HEK293T (cell line): ENCODE results near the gene POLR2A.

Experiments used
- CTCF ChIA-PET: fragments of 350-600 bp; formaldehyde crosslinking; extraction: SDS; loops from one replicate; lab custom pipeline; 2021; ENCODE audit warnings: antibody characterized with exemption, inconsistent platforms; lab: Yijun Ruan, JAX
- POLR2A ChIA-PET: fragments of 350-600 bp; formaldehyde crosslinking; extraction: SDS; loops from one replicate; lab custom pipeline; 2020; ENCODE audit warnings: antibody characterized with exemption, inconsistent platforms; lab: Yijun Ruan, JAX
- DNase-seq: peaks from one replicate; pipeline ENCODE4 v3.0.0; 2012; ENCODE audit warnings: mixed read lengths; ENCODE audit errors: extremely low spot score
- ARNT ChIP-seq: fragments of 450-650 bp; IDR thresholded peaks from 2 replicates; pipeline ENCODE4 v1.6.1; 2017; ENCODE audit warnings: mild to moderate bottlenecking
- BHLHE40 ChIP-seq: fragments of 450-650 bp; IDR thresholded peaks from 2 replicates; pipeline ENCODE4 v1.6.1; 2016; ENCODE audit warnings: mild to moderate bottlenecking, moderate library complexity, borderline replicate concordance
- CTBP1 ChIP-seq: fragments of 450-650 bp; IDR thresholded peaks from 2 replicates; pipeline ENCODE4 v1.6.1; 2016; ENCODE audit warnings: borderline replicate concordance
- ELF4 ChIP-seq: fragments of 450-650 bp; IDR thresholded peaks from 2 replicates; pipeline ENCODE4 v1.6.1; 2017; ENCODE audit warnings: antibody characterized with exemption
- FOXA1 ChIP-seq: fragments of 450-650 bp; IDR thresholded peaks from 2 replicates; pipeline ENCODE4 v1.6.1; 2016; ENCODE audit warnings: mild to moderate bottlenecking
- FOXK2 ChIP-seq: fragments of 450-650 bp; IDR thresholded peaks from 2 replicates; pipeline ENCODE4 v1.6.1; 2016; ENCODE audit warnings: mild to moderate bottlenecking
- FOXM1 ChIP-seq: fragments of 450-650 bp; IDR thresholded peaks from 2 replicates; pipeline ENCODE4 v1.6.1; 2017; ENCODE audit warnings: mild to moderate bottlenecking, borderline replicate concordance
- HDGF ChIP-seq: fragments of 450-650 bp; IDR thresholded peaks from 2 replicates; pipeline ENCODE4 v1.6.1; 2017; ENCODE audit warnings: antibody characterized with exemption, borderline replicate concordance
- L3MBTL2 ChIP-seq: fragments of 450-650 bp; conservative IDR thresholded peaks from 2 replicates; pipeline ENCODE4 v1.6.1; 2016; ENCODE audit warnings: mild to moderate bottlenecking
- LEF1 ChIP-seq: fragments of 450-650 bp; IDR thresholded peaks from 2 replicates; pipeline ENCODE4 v1.6.1; 2017; ENCODE audit warnings: mild to moderate bottlenecking, borderline replicate concordance
- NFRKB ChIP-seq: fragments of 450-650 bp; IDR thresholded peaks from 2 replicates; pipeline ENCODE4 v1.6.1; 2016; ENCODE audit warnings: mild to moderate bottlenecking, moderate library complexity
- SP1 ChIP-seq: fragments of 450-650 bp; IDR thresholded peaks from 2 replicates; pipeline ENCODE4 v1.6.1; 2017
- SUZ12 ChIP-seq: fragments of 450-650 bp; IDR thresholded peaks from 2 replicates; pipeline ENCODE4 v1.6.1; 2016; ENCODE audit warnings: mild to moderate bottlenecking
- TARDBP ChIP-seq: fragments of 450-650 bp; IDR thresholded peaks from 2 replicates; pipeline ENCODE4 v1.6.1; 2016
- ZNF384 ChIP-seq: fragments of 450-650 bp; IDR thresholded peaks from 2 replicates; pipeline ENCODE4 v1.6.1; 2016
- TF ChIP-seq, protein P1 (sequence below): fragments of 450-650 bp; IDR thresholded peaks from 2 replicates; pipeline ENCODE4 v1.6.1; 2016

POLR2A gene

DNA sequence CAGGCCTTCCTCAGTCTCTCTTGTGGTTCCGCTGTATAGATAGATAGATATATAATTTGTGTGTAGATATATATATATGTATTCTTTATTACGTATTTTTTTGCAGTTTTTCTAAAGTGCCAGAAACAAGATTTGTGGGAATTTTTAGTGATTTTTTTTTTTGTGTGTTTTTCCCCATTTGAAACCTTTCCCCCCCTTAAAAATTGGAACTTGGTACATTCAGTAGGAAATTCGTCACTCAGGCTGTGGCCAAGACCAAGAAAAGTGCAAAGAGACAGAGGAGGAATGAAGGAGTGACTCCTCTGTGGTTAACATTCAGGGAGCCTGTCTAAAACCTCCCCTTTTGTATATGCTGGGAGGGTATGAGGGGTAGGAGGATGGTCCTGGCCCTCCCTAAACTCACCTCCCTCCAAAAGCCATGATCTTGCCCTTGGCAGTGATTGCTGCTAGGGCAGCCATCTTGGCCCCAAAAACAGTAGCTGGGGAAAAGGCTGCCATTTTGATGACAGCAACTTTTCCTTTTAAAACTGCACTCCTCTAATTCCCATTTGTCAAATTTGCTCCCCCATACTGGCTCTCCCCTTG lies 24.1 kb upstream of the POLR2A start:
- CTCF ChIA-PET = no interaction called here
- DNase-seq = no peak
- no peak for TF ChIP-seq HDGF
- POLR2A ChIA-PET = interaction anchor here (1.2 kb wide), 1 partner anchor 17 kb away, joined by 3 read pairs; no protein-coding TSS in a partner anchor

DNA sequence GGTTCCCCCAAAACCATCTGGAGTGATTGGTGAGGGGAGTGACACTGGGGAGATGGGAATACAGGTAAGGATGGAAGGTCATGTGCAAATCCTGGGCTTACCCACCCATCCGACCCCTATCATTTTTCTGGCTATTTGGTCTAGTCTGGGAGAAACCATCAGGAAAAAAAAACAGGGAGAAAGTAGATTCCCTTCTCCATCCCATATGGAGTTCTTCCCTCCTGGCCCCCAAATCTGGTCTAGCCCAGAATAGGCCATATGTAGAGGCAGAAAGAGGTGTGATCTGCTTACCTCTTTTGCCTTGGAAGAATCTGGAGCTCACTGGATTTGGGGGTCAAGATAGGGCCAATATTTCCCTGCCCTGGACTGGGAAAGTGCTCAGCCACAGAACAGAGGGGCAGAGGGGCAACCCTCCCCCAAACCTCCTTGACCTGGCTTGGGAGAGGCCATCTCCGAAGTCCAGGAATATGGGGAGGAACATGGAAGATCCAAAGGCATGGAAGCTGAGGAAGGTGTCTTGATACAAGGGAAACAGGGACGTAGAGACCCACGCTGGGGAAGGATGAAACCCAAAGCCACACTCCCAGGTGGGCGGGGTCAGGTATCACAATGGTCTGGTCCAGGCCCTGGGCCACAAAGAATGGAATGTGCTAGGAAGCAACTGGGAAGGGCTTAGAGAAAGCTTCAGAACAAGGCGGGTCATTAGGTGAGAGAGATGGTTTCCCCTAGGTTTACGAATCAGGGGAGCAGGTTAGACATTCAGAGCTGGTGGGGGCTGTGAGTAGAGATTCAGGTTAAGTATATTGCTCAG lies 23.1 kb upstream of the POLR2A start:
- ChIA-PET POLR2A (interaction anchor here (1.2 to 2.1 kb wide), 2 partner anchors 16 to 20 kb away, joined by 3 to 5 read pairs; no protein-coding TSS in a partner anchor), CTCF (no interaction called here)
- no peak for DNase-seq
- TF ChIP-seq L3MBTL2 (no peak), FOXM1 (no peak), NFRKB (no peak), FOXA1 (no peak), FOXK2 (no peak), BHLHE40 (no peak), ARNT (no peak), LEF1 (no peak), CTBP1 (no peak), TARDBP (no peak), HDGF (no peak), ZNF384 (no peak), SP1 (no peak)
- TF ChIP-seq, protein P1, sequence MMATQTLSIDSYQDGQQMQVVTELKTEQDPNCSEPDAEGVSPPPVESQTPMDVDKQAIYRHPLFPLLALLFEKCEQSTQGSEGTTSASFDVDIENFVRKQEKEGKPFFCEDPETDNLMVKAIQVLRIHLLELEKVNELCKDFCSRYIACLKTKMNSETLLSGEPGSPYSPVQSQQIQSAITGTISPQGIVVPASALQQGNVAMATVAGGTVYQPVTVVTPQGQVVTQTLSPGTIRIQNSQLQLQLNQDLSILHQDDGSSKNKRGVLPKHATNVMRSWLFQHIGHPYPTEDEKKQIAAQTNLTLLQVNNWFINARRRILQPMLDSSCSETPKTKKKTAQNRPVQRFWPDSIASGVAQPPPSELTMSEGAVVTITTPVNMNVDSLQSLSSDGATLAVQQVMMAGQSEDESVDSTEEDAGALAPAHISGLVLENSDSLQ = no peak

DNA sequence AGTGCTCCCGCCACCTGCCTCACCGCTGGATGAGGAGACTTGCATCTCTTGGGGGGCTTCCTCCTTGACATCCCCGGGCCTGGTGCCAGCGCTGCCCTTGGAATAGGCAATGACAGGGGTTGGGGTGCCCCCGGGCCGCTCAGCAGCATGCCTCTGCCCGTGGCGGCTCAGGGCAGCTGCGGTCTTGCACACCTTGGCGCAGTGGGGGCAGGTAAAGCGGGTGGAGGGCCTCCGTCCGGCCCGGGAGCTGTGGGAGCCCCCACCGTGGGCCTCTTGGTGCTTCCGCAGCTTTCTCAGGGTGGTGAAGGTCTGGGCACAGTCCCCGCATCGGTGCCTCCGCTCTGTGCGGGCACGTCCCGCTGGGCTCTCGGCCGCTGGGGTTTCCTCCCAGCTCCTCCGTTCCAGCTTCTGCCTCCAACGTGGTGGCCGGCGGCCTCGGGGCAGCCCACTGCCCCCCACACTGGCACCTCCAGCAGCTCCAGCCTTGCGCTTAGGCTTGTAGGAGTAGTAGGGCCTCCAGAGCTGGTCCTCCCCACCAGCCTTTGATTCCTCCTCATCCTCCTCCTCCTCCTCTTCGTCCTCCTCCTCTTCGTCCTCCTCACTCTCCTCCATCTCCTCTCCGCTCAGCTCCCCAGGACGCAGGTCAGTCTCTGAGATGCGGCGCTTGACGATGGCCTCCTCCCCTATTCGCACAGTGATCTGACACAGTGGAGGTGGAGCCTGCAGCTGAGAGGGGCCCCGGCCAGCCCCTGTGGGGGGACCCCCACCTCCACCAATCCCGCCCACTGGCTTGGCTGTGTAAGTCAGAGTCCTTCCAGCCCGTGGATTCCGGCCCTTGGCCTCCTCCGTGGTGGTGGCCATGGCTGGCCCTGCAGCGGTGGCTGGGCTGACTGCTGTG lies 21.4 kb upstream of the POLR2A start:
- CTCF ChIA-PET = no interaction called here
- no peak for DNase-seq
- POLR2A ChIA-PET = interaction anchor here (2.1 kb wide), 1 partner anchor 17 kb away, joined by 5 read pairs; no protein-coding TSS in a partner anchor
- no peak for TF ChIP-seq L3MBTL2
- TF ChIP-seq HDGF = no peak
- no peak for TF ChIP-seq TARDBP
- TF ChIP-seq SUZ12 = no peak
- TF ChIP-seq, protein P1 = no peak
- TF ChIP-seq ZNF384 = no peak
- TF ChIP-seq FOXA1 = no peak
- no peak for TF ChIP-seq CTBP1
- no peak for TF ChIP-seq ARNT
- no peak for TF ChIP-seq ELF4
- no peak for TF ChIP-seq BHLHE40
- no peak for TF ChIP-seq LEF1
- TF ChIP-seq SP1 = no peak
- TF ChIP-seq FOXK2 = no peak
- TF ChIP-seq NFRKB = no peak
- TF ChIP-seq FOXM1 = no peak

DNA sequence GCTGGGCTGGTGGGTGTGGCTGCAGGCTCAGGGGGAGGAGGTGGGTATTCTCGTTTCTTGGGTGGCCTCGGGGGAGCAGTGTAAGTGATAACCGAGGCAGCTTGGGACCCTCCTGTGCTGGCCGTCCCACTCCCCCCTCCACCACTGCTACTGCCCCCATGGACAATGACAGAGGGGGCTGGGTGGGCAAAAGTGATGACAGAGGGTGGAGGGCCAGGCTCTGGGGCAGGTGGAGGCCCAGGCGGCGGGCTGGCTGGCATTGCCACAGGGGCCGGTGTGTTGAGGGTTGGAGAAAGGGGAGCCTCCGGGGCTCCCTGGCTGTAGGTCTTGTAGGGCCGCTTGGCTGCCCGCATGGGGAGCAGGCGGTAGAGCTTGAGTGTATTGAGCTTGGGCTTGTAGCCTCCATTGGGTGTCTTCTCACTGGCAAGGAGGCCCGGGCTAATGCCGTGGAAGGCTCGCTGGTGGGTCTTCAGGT lies 20.8 kb upstream of the POLR2A start:
- no peak for DNase-seq
- ChIA-PET POLR2A (no interaction called here), CTCF (no interaction called here)
- TF ChIP-seq LEF1 (no peak), ZNF384 (no peak), TARDBP (no peak), NFRKB (no peak), BHLHE40 (no peak), ELF4 (no peak), FOXM1 (no peak), SP1 (no peak), CTBP1 (no peak)

DNA sequence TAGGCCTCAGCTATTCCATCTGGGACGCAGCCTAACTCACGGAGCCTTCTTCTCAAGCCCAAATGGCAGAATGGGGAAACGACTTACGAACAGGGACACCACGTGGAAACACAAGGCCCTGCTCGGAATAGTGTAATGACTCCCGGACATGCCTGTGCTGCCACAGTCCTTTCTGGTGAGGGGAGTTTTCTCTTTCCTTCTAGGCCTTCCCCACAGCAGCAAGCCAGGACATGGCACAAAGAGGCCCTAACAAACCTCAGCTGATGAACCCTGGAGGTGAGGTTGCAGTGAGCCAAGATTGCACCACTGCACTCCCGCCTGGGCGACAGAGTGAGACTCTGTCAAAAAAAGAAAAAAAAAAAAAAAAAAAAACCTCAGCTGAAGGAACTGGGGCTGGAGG lies 20.1 kb upstream of the POLR2A start:
- ChIA-PET CTCF (no interaction called here), POLR2A (interaction anchor here (1.1 to 1.3 kb wide), 2 partner anchors 9 to 20 kb away, joined by 3 read pairs; partner anchors contain the start of gene POLR2A)
- no peak for DNase-seq
- no peak for TF ChIP-seq L3MBTL2
- TF ChIP-seq FOXK2 = no peak
- TF ChIP-seq FOXA1 = no peak
- no peak for TF ChIP-seq CTBP1
- TF ChIP-seq HDGF = no peak
